PFSK-1 (cell line): ENCODE measurements around the gene CCDC9B.

Source experiments
- POLR2AphosphoS5 ChIP-seq: IDR thresholded peaks from 2 replicates; pipeline ENCODE4 v1.6.1; 2012; ENCODE audit warnings: low read depth, mild to moderate bottlenecking, control low read depth, low read length, moderate library complexity
- SIN3A ChIP-seq: IDR thresholded peaks from 2 replicates; pipeline ENCODE4 v1.6.1; 2012; ENCODE audit warnings: mild to moderate bottlenecking, low read length, moderate library complexity, borderline replicate concordance; ENCODE audit not compliant: insufficient read depth
- TAF1 ChIP-seq: IDR thresholded peaks from 2 replicates; pipeline ENCODE4 v1.6.1; 2012; ENCODE audit warnings: low read length, control low read depth, borderline replicate concordance; ENCODE audit not compliant: insufficient read depth
- TF ChIP-seq, protein P1 (sequence below), 2 experiments: IDR thresholded peaks; 2 replicates each; pipeline versions ENCODE4 v1.6.1 to v1.8.0; 2011 to 2012; ENCODE audit warnings: low read depth in 2 of 2, low read length in 2 of 2, control low read depth in 1 of 2, inconsistent platforms in 1 of 2, mild to moderate bottlenecking in 1 of 2, moderate library complexity in 1 of 2; ENCODE audit not compliant: insufficient read depth in 1 of 2

DNA sequence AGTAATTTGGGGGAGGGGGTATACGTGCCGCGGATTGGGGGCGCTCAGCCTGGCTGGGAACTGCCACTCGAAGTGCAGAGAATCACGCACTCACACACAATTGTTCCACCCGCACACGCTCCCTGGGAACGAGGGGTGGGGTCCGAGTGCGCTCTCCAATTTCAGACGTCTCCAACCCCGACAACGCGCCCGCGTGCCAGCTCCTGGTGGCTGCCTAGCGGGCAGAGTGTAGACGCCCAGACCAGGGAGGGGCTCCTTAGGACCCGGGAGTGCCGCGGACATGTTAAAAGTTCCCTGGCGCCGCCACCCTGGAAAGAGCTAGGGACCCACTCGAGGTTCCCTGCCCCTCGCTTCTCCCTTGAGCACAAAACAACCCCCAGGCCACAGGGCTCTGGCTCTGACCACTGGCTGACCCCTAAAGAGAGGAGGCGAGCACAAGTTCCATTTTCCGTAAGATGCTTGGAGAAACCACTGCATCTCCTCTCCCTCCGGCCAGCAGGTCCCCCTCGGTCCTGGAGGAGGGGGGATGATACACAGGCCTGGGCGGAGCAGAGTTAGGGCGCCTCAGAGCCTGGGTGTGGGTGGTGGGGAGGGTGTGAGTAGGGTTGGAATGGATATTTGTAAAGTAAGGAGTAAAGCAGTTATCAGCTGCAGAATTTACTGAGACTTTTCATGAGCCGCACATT is 57.0 kb downstream of the CCDC9B start:
- no peak for TF ChIP-seq SIN3A
- TF ChIP-seq TAF1 = no peak
- no peak for TF ChIP-seq POLR2AphosphoS5
- TF ChIP-seq, protein P1, sequence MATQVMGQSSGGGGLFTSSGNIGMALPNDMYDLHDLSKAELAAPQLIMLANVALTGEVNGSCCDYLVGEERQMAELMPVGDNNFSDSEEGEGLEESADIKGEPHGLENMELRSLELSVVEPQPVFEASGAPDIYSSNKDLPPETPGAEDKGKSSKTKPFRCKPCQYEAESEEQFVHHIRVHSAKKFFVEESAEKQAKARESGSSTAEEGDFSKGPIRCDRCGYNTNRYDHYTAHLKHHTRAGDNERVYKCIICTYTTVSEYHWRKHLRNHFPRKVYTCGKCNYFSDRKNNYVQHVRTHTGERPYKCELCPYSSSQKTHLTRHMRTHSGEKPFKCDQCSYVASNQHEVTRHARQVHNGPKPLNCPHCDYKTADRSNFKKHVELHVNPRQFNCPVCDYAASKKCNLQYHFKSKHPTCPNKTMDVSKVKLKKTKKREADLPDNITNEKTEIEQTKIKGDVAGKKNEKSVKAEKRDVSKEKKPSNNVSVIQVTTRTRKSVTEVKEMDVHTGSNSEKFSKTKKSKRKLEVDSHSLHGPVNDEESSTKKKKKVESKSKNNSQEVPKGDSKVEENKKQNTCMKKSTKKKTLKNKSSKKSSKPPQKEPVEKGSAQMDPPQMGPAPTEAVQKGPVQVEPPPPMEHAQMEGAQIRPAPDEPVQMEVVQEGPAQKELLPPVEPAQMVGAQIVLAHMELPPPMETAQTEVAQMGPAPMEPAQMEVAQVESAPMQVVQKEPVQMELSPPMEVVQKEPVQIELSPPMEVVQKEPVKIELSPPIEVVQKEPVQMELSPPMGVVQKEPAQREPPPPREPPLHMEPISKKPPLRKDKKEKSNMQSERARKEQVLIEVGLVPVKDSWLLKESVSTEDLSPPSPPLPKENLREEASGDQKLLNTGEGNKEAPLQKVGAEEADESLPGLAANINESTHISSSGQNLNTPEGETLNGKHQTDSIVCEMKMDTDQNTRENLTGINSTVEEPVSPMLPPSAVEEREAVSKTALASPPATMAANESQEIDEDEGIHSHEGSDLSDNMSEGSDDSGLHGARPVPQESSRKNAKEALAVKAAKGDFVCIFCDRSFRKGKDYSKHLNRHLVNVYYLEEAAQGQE (IDR thresholded peaks at IDR 0.05; ENCODE audit: insufficient read depth in 1 of 2, low read depth in 2 of 2, low read length in 2 of 2) = no peak
